ENCODE data around the gene ITGB2.

- TF ChIP-seq CTCF (IDR thresholded peaks at IDR 0.05) (no peak), EZH2 (IDR thresholded peaks at IDR 0.05) (no peak), EZH2phosphoT487 (IDR thresholded peaks at IDR 0.05) (no peak)
Observed at GRCh38 chr21:44876849-44877575, 43.7 kb downstream of the ITGB2 start.

All from neural progenitor cell (in vitro differentiated cells).